Measurements from ENCODE around the gene RANBP1.

DNA sequence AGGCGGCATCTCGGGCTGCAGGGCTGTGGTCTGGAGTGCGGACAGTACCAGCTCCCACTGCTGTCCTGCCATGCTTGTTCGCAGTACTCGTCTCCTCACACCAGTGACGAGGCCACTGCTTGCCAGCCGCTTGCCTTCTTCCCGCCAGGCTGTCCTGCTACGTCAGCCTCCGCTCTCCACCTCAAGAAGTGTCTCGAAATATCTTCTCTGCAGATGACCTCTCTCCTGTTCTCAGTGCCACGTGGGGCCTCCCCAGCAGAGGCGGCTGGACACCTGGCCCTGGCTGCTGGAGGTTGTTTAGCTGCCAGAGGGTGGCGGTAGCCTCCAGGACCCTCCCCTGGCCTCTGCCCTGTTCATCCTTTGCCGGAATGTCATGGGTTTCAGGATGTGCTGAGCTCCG lies 38.0 kb downstream of the RANBP1 start:
- TF ChIP-seq CTCF (conservative IDR thresholded peaks at IDR 0.05; ENCODE audit: low read length) (no peak), EZH2phosphoT487 (IDR thresholded peaks at IDR 0.05; ENCODE audit: borderline replicate concordance) (no peak)
